Esophagus muscularis mucosa (tissue), 4 donors: Measurements from ENCODE around the gene MAGI1. TPM values are rescaled to one million over a fixed set of nuclear protein-coding genes. Genes with fewer than 3 reads are reported as not detected.

ENCODE experiments used
- DNase-seq: peaks from one replicate; pipeline ENCODE4 v3.0.0-alpha.2; 2017; ENCODE audit errors: extremely low spot score
- H3K27ac ChIP-seq, 4 donors: fragments of 200-600 bp; sonication (generic); replicated peaks in 1 of 4; 1 replicate in 3 of 4; 2 replicates in 1 of 4; pipeline ENCODE4 v1.5.1; 2016 to 2019; ENCODE audit warnings: mild to moderate bottlenecking in 1 of 4
- H3K27me3 ChIP-seq, 4 donors: fragments of 200-600 bp; sonication (generic); one replicate each; pipeline versions ENCODE4 v1.5.1 to v1.6.0; 2016 to 2019
- H3K36me3 ChIP-seq, 4 donors: fragments of 200-600 bp; sonication (generic); one replicate each; pipeline ENCODE4 v1.5.1; 2016 to 2019
- H3K4me1 ChIP-seq, 4 donors: fragments of 200-600 bp; sonication (generic); one replicate each; pipeline ENCODE4 v1.5.1; 2016 to 2019
- H3K4me3 ChIP-seq, 4 donors: fragments of 200-600 bp; sonication (generic); 1 replicate in 2 of 4; 2 replicates in 2 of 4; pipeline ENCODE4 v1.5.1; 2016 to 2019; ENCODE audit warnings: mild to moderate bottlenecking in 4 of 4, moderate library complexity in 1 of 4
- H3K9me3 ChIP-seq, 4 donors: fragments of 200-600 bp; sonication (generic); 1 replicate in 3 of 4; 2 replicates in 1 of 4; pipeline ENCODE4 v1.5.1; 2016 to 2019
- EP300 ChIP-seq: sonication (generic); formaldehyde crosslinking; IDR thresholded peaks from one replicate; pipeline ENCODE4 v1.6.1; 2017; ENCODE audit warnings: antibody characterized with exemption
- POLR2A ChIP-seq: fragments of 450-650 bp; IDR thresholded peaks from one replicate; pipeline ENCODE4 v1.6.1; 2017; ENCODE audit warnings: antibody characterized with exemption, moderate library complexity, mild to moderate bottlenecking, low read depth
- POLR2AphosphoS5 ChIP-seq, 2 donors: sonication (generic); formaldehyde crosslinking; IDR thresholded peaks; one replicate each; pipeline ENCODE4 v1.6.1; 2017; ENCODE audit warnings: antibody characterized with exemption in 2 of 2
- WGBS: methylation state at CpG from one replicate; pipeline ENCODE4 v1.1.5; 2018; 5-methylcytosine and 5-hydroxymethylcytosine counted together
- intact Hi-C: fragments of 100-400 bp; cut with DNase I; formaldehyde crosslinking; loops from one replicate; pipeline ENCODE4 v1.15.1; 2023
- total RNA-seq, 4 donors: library from RNA; depleted of rRNA; stranded (reverse); fragments of >200 nt; gene quantifications; one replicate each; pipeline versions ENCODE4 v1.1.0 to v1.2.1, GENCODE V29; 2016
- TF ChIP-seq, protein P1 (sequence below), 3 experiments: fragments of 200-600 bp in 2 of 3; fragments of 450-650 bp in 1 of 3; sonication (generic) in 2 of 3; IDR thresholded peaks; one replicate each; pipeline ENCODE4 v1.5.1; 2017 to 2019; ENCODE audit warnings: antibody characterized with exemption in 3 of 3, mild to moderate bottlenecking in 2 of 3, moderate library complexity in 1 of 3

The MAGI1 gene
- total RNA-seq, 4 donors from 2014 or later: 17.1 to 35.1 (median 25.2) TPM

DNA sequence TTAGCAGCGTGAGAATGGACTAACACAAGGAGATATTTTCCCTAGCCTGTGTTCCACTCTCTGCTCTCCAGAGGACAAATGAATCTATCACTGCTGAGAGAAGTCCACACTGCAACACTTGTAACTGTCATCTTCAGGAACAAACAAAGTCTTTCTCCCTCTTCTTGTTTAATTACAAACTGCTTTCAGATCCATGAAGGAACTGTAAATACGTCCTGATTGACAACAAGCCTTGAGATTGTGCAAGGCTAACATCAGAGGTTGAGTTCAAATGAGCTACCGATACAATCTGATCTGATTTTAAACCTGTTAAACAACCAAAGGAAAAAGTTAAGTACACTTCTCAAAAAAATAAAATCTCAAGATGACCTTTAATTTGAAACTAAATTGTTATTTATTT, 712.1 kb downstream of the MAGI1 start:
- Histone ChIP-seq H3K9me3 (no peaks in the 10 kb centered on the region), H3K4me3 (no peak overlapping the region), H3K4me1 (no peaks in the 10 kb centered on the region), H3K36me3 (no peaks in the 10 kb centered on the region), H3K27me3 (no peaks in the 10 kb centered on the region), H3K27ac (peak overlapping the region in 1 of 4 donors; percentile 33)
- intact Hi-C loops: no loop called here
- WGBS: 85% methylated on average over 3 of the region's 3 CpGs
- TF ChIP-seq POLR2A (no peak), POLR2AphosphoS5 (IDR thresholded peaks at IDR 0.05) (no peak), EP300 (no peak)
- TF ChIP-seq, protein P1, sequence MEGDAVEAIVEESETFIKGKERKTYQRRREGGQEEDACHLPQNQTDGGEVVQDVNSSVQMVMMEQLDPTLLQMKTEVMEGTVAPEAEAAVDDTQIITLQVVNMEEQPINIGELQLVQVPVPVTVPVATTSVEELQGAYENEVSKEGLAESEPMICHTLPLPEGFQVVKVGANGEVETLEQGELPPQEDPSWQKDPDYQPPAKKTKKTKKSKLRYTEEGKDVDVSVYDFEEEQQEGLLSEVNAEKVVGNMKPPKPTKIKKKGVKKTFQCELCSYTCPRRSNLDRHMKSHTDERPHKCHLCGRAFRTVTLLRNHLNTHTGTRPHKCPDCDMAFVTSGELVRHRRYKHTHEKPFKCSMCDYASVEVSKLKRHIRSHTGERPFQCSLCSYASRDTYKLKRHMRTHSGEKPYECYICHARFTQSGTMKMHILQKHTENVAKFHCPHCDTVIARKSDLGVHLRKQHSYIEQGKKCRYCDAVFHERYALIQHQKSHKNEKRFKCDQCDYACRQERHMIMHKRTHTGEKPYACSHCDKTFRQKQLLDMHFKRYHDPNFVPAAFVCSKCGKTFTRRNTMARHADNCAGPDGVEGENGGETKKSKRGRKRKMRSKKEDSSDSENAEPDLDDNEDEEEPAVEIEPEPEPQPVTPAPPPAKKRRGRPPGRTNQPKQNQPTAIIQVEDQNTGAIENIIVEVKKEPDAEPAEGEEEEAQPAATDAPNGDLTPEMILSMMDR (IDR thresholded peaks at IDR 0.05): no peak
- DNase-seq: no peak

DNA sequence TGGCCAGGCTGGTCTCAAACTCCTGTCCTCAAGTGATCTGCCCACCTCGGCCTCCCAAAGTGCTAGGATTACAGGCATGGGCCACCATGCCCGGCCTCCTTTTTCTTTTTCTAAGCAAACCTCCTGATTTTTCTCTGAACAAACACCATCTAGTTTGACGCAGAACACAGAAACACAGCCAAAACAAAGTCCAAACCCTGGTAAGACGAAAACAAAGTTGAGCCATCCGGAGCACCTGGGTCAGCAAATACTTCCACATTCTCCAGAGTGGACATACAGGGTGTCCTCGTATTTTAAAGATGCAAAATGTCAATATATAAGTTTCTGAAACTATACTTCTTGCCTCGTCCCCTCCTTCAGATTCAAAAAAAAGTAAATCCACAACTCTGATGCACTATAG, 715.8 kb downstream of the MAGI1 start:
- H3K36me3 ChIP-seq: no peaks in the 10 kb centered on the region
- H3K9me3 ChIP-seq: peaks cover 0 to 9% (median 7%) of the 10 kb centered on the region in 4 donors
- intact Hi-C loops: no loop called here
- no peak overlapping the region for H3K4me3 ChIP-seq
- no peaks in the 10 kb centered on the region for H3K4me1 ChIP-seq
- no peaks in the 10 kb centered on the region for H3K27me3 ChIP-seq
- DNase-seq: no peak
- TF ChIP-seq POLR2AphosphoS5 (IDR thresholded peaks at IDR 0.05) (no peak), POLR2A (no peak)
- 92% methylated on average over 7 of the region's 7 CpGs for WGBS
- H3K27ac ChIP-seq: no peak overlapping the region

DNA sequence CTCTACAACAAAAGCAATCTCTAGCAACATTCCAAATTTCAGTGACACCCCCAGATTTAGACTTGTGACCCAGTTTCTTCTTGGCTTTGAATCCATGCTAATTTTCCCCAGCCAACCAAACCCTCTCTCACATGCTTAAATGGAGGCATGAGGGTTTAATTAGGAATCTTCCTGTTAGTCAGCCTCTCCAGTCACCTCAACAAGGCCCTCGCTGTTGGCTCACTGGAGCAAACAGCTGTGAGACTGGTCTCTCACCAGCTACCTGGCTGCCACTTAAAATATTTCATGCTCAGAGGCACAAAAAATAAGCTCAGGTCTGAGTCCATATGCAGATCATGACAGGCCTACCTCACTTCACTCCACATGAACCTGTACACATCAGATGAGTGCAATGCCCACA, 720.5 kb downstream of the MAGI1 start:
- H3K4me3 ChIP-seq: no peak overlapping the region
- no peak overlapping the region for H3K27ac ChIP-seq
- intact Hi-C loops: no loop called here
- H3K36me3 ChIP-seq: no peaks in the 10 kb centered on the region
- no peaks in the 10 kb centered on the region for H3K4me1 ChIP-seq
- WGBS: no CpG with 5 or more reads among the region's 1 CpG
- no peaks in the 10 kb centered on the region for H3K27me3 ChIP-seq
- H3K9me3 ChIP-seq: peaks cover 0 to 14% (median 10%) of the 10 kb centered on the region in 4 donors
- DNase-seq: no peak
- no peak for TF ChIP-seq EP300
- TF ChIP-seq, protein P1 (IDR thresholded peaks at IDR 0.05): no peak

DNA sequence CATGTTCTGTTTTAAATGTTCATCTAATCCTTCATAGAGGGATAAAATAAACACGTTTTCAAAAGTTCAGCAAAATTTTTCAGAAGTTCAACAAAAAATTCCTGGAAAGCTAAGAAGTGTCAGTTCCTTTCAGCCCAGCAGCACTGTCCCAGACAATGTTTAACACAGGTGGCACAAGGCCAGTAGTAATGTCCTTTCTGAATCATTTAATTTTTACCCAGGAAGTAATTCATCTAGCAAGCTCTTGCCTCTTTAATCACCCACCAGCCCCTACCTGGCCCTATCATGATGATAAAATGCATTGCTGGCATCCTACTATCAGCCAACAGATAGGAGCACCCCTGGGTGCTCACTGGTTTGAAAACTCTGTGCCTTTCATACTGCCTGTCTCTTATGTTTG, 723.8 kb downstream of the MAGI1 start:
- 46% methylated on average over 1 of the region's 1 CpG for WGBS

DNA sequence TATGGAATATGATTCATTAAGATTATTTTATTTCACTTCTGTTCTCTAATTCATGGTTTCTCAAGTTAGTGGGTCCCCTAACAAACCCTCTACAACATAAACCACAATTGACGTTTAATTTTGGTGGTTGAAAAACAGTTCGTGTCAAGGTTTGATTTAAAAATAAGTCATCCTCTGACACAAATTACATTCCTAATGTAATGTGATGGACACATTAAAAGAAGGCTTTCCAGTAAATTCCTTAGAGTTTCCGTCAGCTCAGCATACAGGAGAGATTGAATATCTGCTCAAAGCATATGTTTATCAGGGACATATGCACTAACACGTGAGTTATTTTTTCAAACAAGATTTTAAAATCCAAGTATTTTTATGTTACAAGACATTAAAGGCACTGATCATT, 724.4 kb downstream of the MAGI1 start:
- Histone ChIP-seq H3K27ac (no peak overlapping the region), H3K4me3 (no peak overlapping the region), H3K9me3 (peaks cover 0 to 6% (median 2%) of the 10 kb centered on the region in 4 donors), H3K36me3 (no peaks in the 10 kb centered on the region), H3K4me1 (no peaks in the 10 kb centered on the region), H3K27me3 (no peaks in the 10 kb centered on the region)
- DNase-seq: no peak
- TF ChIP-seq POLR2AphosphoS5 (IDR thresholded peaks at IDR 0.05) (no peak), POLR2A (no peak), EP300 (no peak)
- TF ChIP-seq, protein P1 (IDR thresholded peaks at IDR 0.05): no peak
- 61% methylated on average over 4 of the region's 4 CpGs for WGBS
- intact Hi-C loops: no loop called here

More for the DNA sequence above, 723.8 kb downstream of the MAGI1 start:
- no peak for DNase-seq
- Histone ChIP-seq H3K27ac (no peak overlapping the region), H3K4me1 (no peaks in the 10 kb centered on the region), H3K27me3 (no peaks in the 10 kb centered on the region), H3K36me3 (no peaks in the 10 kb centered on the region), H3K9me3 (peaks cover 0 to 6% (median 2%) of the 10 kb centered on the region in 4 donors), H3K4me3 (no peak overlapping the region)
- intact Hi-C loops: no loop called here
- TF ChIP-seq POLR2A (no peak), POLR2AphosphoS5 (IDR thresholded peaks at IDR 0.05) (no peak), EP300 (no peak)
- TF ChIP-seq, protein P1 (IDR thresholded peaks at IDR 0.05): no peak
